Stimulated activated CD8-positive, alpha-beta memory T cell treated with anti-CD3 and anti-CD28 coated beads, Interleukin-7, amount 100 ng/mL, for 24 hours (primary cell): ENCODE measurements around the gene ABHD12.

ENCODE experiments used
- DNase-seq: peaks from one replicate; pipeline ENCODE4 v3.0.0-alpha.2; 2020; ENCODE audit warnings: low read depth

The ABHD12 gene

DNA sequence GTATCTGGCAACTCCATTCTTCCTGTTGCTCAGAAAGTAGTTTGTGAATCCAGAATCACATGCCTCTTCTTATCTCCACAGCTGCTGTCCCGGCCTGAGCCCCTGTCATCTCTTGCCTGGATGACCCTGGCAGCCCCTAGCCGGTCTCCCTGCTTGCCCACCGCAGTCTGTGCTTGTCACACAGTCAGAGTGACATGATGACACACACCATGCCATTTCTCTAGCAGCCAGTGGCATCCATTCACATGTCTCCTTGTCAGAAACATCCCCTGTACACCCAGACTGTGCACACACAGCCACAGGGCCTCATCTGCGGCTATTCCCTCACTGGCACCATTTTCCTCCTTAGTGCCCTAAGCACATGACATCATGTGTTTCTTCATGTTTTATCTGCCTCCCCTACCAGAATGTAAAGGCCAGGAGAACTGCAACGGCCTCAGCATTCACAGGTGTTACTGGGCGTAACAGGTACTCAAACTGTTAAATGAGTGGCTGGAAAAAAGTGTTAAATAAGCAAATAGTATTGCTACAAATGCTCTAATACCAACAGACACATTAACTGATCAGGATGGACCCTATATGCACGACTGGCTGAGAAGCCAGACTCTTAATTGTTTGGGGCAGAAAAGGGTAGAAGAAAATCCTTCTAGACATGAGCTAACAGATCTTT is 9.6 kb downstream of the ABHD12 start:
- no peak for DNase-seq

DNA sequence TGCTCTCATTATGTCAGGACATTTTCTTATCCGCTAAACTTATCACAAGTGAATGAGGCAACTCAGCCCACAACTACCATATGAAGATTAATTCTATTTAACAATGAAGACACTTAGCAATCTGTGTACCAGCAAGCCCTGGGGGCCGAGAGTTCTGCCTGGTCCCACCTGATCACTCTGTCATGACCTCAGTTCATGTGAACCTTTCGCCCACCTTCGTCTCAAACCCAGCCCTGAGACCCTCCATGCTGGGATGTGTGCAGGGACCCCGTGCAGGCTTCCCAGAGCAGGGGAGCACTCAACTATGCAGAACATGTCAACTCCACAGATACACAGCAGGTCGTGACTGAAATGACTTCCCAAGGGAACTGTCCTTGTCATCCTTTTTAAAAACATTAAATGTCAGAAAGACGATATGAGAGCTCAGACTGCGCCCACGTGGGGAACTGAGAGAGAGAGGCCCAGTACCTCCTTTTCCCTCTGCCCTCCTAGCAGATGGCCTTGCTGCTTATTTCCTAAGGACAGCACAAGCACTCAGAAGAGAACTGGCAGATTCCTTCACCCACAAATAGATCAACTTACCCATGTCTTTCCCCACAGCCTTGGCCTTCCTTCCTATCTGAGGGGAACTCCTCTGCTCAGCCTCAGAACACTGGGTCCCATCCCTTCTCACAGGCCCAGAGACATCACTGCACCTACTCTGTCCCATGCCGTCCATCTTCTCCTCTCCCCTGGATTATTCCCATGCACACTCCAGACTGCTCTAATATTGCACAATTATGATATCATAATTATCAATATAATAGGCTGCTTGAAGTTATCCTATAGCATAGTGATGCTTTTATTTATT is 11.5 kb downstream of the ABHD12 start:
- DNase-seq = no peak

DNA sequence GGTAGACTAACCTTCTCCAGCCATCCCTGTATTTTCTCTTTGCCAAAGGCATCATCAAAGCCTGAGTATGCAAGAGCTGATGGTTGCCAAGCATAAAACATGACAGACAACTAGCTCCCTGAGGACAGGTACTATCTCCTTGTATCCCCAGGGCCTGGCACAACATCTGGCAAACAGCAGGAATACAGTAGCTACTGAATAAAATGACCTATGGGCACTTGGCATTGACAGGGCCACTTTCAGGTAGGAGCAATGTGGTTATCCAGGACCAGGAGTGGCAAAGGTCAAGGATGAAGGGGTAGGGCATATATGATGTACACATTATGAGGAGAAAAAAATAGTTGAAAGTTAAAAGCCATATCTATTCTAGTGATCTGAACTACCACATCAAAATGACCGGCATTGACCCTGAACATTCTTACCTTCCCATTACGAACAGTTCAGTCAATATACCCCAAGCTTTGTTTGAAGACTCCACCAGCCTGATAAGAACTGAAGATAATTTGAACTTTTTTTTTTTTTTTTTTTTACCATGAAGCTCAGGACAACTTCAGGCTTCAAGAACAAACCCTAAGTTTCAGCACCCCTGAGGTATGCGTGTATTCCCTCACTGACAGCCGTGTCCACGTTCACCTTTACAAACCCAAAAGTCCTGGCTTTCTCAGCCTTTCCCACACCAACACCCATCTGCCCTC is 12.3 kb downstream of the ABHD12 start:
- no peak for DNase-seq

DNA sequence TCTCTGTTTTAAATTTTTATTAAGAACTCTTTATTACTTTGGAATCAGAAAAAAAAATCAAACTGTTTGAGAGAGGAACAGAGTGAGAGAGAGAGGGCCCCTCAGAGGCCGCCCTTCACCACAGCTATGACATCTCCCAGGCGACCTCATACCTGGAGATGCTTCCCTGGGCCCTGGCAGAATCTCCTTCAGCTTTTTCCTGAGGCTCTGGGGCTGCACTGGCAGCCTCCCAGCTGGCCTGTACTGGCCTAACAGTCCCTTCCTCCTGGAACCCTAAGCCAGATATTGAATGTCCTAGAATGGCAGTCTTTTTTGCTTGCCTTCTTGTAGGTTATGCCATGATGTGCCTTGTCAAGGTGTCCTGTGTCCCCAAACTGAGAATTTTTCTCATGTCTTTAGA is 13.7 kb downstream of the ABHD12 start:
- no peak for DNase-seq

DNA sequence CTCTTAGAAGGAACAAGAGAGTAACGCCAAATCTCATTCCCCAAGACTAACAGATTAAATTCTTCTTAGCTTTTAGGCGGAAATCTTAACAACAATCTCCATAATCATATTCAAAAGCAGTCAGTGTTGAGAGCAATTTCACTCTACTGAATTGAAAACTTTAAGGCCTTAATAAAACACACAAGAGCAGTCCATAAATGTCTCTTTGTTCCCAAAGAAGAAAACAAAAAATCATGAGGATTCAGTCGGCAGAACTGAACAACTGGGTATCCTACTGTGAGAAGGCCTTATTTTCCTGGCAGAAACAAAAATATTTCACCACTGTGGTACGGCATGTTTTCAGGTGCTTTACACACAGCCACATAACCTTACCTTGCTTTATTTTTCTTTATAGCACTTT is 14.4 kb downstream of the ABHD12 start:
- DNase-seq = no peak

- no peak for DNase-seq
Observed at GRCh38 chr20:25374842-25375241, 15.8 kb downstream of the ABHD12 start.

DNA sequence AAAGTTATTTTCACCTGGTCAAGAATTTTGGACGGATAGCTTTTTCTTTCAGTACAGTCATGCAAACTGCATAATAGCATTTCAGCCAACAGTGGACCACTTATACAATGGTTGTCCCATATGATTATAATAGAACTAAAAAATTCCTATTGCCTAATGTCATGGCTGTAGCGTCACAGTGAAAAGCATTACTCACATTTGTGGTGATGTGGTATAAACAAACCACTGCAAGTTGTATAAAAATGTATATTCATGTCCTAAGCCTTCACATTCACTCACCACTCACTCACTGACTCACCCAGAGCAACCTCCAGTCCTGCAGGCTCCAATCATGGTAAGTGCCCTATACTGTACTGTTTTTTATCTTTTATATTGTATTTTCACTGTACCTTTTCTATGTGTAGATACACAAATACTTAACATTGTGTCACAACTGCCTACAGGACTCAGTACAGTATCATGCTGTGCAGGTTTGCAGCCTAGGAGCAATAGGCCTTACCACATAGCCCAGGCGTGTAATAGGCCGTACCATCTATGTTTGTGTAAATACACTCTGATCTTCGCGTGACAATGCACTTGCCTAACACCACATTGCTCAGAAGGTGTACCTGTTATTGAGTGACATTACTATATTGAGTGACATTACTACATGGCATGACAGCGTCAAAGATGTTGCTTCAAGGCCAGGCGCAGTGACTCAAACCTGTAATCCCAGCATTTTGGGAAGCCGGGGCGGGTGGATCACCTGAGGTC is 17.9 kb downstream of the ABHD12 start:
- no peak for DNase-seq

- no peak for DNase-seq
Observed at GRCh38 chr20:25369971-25370370, 20.7 kb downstream of the ABHD12 start.

- DNase-seq = no peak
Observed at GRCh38 chr20:25369529-25369928, 21.1 kb downstream of the ABHD12 start.

DNA sequence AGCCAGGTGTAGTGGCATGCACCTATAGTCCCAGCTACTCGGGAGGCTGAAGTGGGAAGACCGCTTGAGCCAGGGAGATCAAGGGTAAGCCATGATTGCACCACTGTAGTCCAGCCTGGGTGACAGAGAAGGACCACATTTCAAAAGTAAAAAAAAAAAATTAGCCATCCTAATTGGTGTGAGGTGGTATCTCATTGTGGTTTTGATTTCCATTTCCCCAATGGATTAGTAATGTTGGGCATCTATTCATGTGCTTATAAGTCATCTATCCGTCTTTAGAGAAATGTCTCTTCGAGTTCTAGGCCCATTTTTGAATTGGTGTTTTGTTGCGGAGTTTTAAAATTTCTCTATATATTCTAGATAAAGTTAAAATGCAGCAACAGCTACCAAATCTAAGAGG is 21.7 kb downstream of the ABHD12 start:
- DNase-seq = no peak

GRCh38 chr20:25368526-25368925 is 22.1 kb downstream of the ABHD12 start:
- DNase-seq = no peak

DNA sequence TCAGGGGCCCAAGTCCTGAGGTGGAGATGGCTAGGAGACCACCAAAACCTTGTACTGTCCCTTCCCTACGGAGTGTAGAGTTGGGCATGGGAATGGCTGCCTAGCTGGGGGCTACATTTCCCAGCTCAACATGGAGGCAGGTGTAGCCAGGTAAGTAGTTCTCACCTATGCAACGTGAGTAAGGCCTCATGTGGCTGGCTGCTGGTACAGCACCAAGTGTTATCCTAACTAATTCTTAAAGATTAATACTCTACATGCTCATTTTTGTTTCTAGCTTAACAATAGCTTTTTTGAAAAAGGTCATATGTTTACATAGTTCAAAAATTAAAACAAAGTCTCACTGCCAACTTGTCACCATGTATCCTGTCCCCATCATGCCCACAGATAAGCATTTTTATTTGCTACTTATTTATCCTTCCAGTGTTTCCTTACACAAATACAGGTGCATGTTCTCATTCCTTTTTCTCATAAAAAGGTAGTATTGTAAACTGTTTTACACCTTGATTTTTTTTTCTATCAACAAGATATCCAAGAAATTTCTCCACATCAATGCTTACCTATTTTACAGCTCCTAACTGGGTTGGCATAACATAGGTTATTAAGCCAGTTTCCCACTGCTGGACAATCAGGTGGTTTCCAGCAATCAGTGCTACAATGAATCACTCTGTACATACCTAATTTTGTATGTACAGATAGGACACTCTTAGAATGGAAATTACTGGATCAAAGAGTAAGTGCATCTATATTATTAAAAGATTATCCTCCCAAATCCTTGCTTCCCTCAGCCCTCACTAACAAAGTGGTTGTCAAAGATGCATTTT is 25.5 kb downstream of the ABHD12 start:
- no peak for DNase-seq

DNA sequence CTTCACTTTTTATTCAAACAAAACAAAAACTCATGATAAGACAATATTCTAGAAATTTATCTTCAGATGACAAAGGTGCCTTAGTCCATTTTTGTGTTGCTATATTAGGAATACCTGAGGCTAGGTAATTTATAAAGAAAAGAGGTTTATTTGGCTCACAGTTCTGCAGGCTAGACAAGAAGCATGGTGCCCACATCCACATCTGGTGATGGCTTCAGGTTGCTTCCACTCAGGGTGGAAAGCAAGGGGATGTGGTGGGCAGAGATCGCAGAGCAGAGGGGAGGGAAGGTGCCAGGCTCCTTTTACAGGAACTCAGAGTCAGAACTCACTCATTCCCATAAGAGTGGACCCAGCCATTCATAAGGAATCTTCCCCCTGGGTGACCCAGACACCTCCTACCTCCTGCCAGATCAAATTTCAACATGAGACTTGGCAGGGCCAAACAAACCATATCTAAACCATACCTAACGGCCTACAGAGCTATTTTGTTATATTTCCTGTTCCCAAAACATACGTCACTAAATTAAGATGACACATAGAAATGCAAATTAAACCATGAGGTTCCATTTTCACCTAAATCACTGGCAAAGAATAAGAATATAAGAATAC is 26.4 kb downstream of the ABHD12 start:
- DNase-seq = no peak

GRCh38 chr20:25361287-25361683 is 29.4 kb downstream of the ABHD12 start:
- no peak for DNase-seq

- no peak for DNase-seq
Observed at GRCh38 chr20:25360631-25361286, 29.9 kb downstream of the ABHD12 start.

- no peak for DNase-seq
Observed at GRCh38 chr20:25356271-25356933, 34.2 kb downstream of the ABHD12 start.

DNA sequence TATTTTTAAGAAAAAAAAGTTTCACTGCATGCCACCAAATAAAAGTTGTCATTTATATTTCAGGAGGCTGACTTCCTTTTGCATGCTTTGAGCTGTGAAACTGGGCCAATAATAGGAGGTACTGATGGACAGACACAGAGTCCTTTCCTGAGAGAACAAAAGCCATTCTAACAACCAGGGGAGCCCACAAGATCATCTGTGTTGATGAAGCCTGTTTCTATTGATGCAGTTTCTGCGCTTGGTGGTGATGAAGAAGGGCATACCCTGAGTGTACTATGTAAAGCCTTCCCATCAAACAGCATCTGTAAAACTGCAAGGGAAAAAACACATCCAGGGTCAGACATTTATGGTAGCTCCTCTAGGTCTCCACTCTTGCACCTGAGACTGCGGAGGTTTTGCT is 34.8 kb downstream of the ABHD12 start:
- DNase-seq = no peak

DNA sequence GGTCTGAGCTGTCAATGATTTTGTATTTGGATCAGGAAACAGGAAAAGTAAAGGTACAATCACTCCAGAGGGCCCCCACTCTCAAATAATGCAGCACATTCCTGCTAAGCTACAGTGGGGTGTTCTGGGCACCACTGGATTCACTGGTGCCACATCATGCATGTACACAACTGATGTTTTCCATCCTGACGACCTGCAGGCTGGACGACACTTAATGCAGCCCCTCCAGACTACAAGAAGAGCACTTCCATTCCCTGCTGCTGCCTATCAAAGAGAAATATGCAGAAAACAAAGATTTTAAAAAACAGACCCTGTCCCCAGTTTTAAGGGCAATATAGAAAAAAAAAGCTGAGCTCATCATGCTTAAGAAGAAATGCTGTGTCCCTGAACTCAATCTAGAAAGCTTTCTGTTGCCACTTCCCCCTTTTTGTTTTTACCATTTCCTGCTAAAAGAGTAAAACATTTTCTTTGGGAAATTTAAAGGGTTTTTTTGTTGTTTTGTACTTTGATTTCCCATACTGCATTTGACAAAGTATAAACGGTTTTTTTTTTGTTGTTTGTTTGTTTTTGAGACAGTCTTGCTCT is 35.5 kb downstream of the ABHD12 start:
- no peak for DNase-seq
